Glutamatergic neuron (in vitro differentiated cells): ENCODE data around the gene SMARCD3. TPM values are rescaled to one million over a fixed set of nuclear protein-coding genes. Genes with fewer than 3 reads are reported as not detected.

ENCODE experiments used
- DNase-seq: peaks from one replicate; pipeline ENCODE4 v3.0.0; 2022
- H3K27ac Mint-ChIP-seq: one replicate; pipeline ENCODE4 v1.8.0; 2020; ENCODE audit warnings: mild to moderate bottlenecking, mixed read lengths, inconsistent platforms; ENCODE audit not compliant: unreplicated experiment
- H3K27me3 Mint-ChIP-seq: one replicate; pipeline ENCODE4 v1.8.0; 2020; ENCODE audit warnings: mild to moderate bottlenecking, moderate library complexity, mixed read lengths, inconsistent platforms; ENCODE audit not compliant: unreplicated experiment
- H3K36me3 Mint-ChIP-seq: one replicate; pipeline ENCODE4 v1.8.0; 2020; ENCODE audit warnings: mild to moderate bottlenecking, mixed read lengths, inconsistent platforms; ENCODE audit not compliant: unreplicated experiment
- H3K4me1 Mint-ChIP-seq: one replicate; pipeline ENCODE4 v1.8.0; 2020; ENCODE audit warnings: mild to moderate bottlenecking, low read depth, mixed read lengths, inconsistent platforms; ENCODE audit not compliant: unreplicated experiment
- H3K4me3 Mint-ChIP-seq: one replicate; pipeline ENCODE4 v1.8.0; 2020; ENCODE audit warnings: mild to moderate bottlenecking, mixed read lengths, inconsistent platforms; ENCODE audit not compliant: unreplicated experiment
- H3K9me3 Mint-ChIP-seq: one replicate; pipeline ENCODE4 v1.8.0; 2020; ENCODE audit warnings: mild to moderate bottlenecking, moderate library complexity, mixed read lengths, inconsistent platforms; ENCODE audit not compliant: unreplicated experiment
- total RNA-seq: library from RNA; stranded (reverse); fragmentation: NEBNext Ultra II Directional; extraction: Animal tissue kit (Norgen Biotek cat#: 25700); gene quantifications from one replicate; pipeline ENCODE4 v1.2.1, GENCODE V29; 2021; ENCODE audit not compliant: unreplicated experiment
- TF ChIP-seq, protein P1 (sequence below): fragments of 200-600 bp; sonication (generic); IDR thresholded peaks from one replicate; pipeline ENCODE4 v1.5.0; 2021; ENCODE audit not compliant: partially characterized antibody, unreplicated experiment

The SMARCD3 gene
- total RNA-seq, 1 donor from 2014 or later = 5.1 TPM

GRCh38 chr7:151246102-151246850 lies 2.2 kb downstream of the SMARCD3 start:
- TF ChIP-seq, protein P1, sequence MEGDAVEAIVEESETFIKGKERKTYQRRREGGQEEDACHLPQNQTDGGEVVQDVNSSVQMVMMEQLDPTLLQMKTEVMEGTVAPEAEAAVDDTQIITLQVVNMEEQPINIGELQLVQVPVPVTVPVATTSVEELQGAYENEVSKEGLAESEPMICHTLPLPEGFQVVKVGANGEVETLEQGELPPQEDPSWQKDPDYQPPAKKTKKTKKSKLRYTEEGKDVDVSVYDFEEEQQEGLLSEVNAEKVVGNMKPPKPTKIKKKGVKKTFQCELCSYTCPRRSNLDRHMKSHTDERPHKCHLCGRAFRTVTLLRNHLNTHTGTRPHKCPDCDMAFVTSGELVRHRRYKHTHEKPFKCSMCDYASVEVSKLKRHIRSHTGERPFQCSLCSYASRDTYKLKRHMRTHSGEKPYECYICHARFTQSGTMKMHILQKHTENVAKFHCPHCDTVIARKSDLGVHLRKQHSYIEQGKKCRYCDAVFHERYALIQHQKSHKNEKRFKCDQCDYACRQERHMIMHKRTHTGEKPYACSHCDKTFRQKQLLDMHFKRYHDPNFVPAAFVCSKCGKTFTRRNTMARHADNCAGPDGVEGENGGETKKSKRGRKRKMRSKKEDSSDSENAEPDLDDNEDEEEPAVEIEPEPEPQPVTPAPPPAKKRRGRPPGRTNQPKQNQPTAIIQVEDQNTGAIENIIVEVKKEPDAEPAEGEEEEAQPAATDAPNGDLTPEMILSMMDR = no peak
- Mint-ChIP-seq H3K36me3 (no peaks in the 10 kb centered on the region), H3K4me1 (peaks cover 20% of the 10 kb centered on the region), H3K4me3 (peak overlapping the region; percentile 71), H3K9me3 (peaks cover 8% of the 10 kb centered on the region), H3K27me3 (peaks cover 29% of the 10 kb centered on the region), H3K27ac (no peak overlapping the region)
- DNase-seq = no peak

DNA sequence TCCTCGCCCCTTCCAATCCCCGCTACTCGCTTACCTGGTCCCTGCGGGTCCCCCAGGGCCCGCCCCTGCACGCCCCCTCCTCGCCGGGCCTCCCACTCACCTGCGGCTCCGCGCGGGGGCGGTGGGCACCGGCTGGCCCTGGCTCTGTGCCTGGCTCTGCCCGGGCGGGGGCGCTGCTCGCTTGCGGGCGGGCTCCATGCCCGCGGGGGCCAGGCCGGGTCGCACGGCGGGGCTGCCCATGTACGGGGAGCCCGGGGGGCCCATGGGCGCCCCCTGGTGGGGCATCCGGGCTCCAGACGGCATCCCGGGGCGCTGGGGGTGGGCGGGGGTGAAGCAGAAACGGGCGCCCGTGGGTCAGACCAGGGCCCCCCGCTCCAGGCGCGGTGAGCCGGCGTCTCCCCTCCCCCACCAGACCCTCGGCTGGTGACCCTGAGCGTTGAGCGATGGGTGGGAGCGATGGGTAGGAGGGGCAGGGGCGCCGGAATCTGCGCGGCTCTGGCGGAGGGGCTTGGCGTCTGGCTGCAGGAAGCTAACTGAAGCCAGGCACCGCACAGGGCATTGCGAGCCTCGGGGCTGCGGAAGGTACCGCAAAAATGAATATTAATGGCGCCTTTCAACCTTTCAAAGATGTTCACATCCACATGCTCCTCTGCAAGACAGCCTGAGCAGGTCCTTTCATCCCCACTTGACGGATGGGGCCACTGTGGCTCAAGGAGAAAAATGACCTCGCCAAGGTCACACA lies 3.0 kb downstream of the SMARCD3 start:
- peak; percentile 61 for DNase-seq
- peaks cover 23% of the 10 kb centered on the region for H3K27me3 Mint-ChIP-seq
- no peak overlapping the region for H3K27ac Mint-ChIP-seq
- peaks cover 18% of the 10 kb centered on the region for H3K4me1 Mint-ChIP-seq
- TF ChIP-seq, protein P1 = peak; percentile 82
- peaks cover 4% of the 10 kb centered on the region for H3K9me3 Mint-ChIP-seq
- H3K36me3 Mint-ChIP-seq = no peaks in the 10 kb centered on the region
- H3K4me3 Mint-ChIP-seq = peak overlapping the region; percentile 71

- H3K36me3 Mint-ChIP-seq = no peaks in the 10 kb centered on the region
- H3K9me3 Mint-ChIP-seq = peaks cover 1% of the 10 kb centered on the region
- no peak overlapping the region for H3K27ac Mint-ChIP-seq
- no peak for DNase-seq
- peak overlapping the region; percentile 69 for H3K4me3 Mint-ChIP-seq
- H3K27me3 Mint-ChIP-seq = peaks cover 21% of the 10 kb centered on the region
- peaks cover 18% of the 10 kb centered on the region for H3K4me1 Mint-ChIP-seq
- TF ChIP-seq, protein P1 = no peak
Observed at GRCh38 chr7:151244841-151245346, 3.6 kb downstream of the SMARCD3 start.

DNA sequence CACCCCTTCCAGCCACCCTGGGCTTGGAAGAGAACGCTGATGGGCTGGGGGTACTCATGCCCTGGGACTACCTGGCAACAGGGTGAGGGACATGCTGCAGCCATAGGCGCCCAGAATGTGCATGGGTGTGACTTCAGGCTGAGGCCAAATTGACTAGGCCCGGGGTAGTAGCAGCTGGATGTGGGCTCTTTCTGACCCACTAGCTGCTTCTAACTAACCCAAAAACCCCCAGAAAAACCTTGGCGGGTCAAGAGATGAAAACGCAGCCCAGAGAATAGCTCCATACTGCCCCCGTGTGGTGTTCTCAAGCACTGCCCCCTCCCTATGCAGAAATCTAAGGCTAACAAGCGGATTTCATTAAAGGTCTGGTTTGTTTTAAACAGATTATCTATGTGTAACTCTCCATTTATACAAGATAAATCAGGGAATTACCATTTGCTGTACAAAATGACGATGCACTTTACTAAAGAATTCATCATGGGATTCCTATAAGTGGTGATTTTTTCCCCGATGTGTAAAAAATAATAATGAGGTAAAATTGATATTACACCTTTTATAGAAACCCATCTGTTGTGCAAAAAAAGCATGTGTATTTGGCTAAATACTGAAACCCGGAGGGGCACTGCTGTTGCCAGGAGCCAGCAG lies 4.2 kb downstream of the SMARCD3 start:
- TF ChIP-seq, protein P1 = peak; percentile 90
- H3K4me3 Mint-ChIP-seq = peak overlapping the region; percentile 69
- no peak overlapping the region for H3K27ac Mint-ChIP-seq
- H3K9me3 Mint-ChIP-seq = peaks cover 1% of the 10 kb centered on the region
- DNase-seq = peak; percentile 69
- H3K4me1 Mint-ChIP-seq = peaks cover 18% of the 10 kb centered on the region
- peaks cover 21% of the 10 kb centered on the region for H3K27me3 Mint-ChIP-seq
- H3K36me3 Mint-ChIP-seq = no peaks in the 10 kb centered on the region
